8988T (cell line): ENCODE results near the gene JAK1.
A peak's percentile ranks its signal among the peaks of the same experiment; 100 is the strongest.

Experiments
- DNase-seq: peaks from one replicate; pipeline ENCODE4 v3.0.0; 2011

The JAK1 gene

DNA sequence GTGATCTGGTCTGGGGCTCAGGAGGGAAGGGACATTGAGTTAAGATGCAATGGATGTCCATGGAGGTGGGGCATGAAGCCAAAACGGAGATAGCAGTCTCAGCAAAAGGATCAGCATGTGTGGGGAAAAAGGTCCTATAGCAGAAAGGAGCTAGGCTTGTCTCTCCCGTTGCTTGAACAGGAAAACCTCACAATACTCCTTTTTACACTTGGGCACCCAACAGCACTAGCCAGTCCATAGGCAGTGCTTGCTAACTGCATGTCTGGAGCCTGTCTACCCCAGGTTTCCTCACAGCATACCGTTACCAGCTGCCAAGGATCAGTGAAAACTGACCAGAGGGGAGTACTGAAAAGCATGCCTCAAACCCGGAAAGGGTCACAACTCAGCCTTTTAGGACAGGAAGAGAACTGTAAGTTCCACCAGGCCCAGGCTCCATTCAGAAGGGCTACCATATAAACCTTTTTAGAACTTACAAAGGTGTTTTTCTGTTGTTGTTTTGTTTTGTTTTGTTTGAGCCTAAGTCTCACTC, 78.6 kb downstream of the JAK1 start:
- DNase-seq, result no peak

DNA sequence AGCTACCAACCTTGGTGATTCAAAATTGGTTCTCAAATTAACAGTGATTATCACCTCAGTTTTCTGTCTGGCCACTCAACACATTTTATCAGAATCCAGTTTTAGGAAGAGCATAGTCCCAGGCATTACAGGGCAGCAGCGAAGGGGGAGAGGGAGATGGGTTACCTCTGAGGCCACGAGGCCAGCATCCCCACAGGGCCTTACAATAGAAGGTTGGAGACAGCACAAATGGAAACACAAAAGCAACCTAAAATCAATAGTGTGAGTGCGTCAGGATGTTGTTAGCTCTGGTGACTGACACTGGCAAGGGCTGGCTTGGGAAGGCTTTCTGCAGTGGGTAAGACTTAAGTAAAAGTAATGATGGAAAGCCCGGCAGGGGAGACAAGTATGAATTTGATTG, 79.5 kb downstream of the JAK1 start:
- no peak for DNase-seq

DNA sequence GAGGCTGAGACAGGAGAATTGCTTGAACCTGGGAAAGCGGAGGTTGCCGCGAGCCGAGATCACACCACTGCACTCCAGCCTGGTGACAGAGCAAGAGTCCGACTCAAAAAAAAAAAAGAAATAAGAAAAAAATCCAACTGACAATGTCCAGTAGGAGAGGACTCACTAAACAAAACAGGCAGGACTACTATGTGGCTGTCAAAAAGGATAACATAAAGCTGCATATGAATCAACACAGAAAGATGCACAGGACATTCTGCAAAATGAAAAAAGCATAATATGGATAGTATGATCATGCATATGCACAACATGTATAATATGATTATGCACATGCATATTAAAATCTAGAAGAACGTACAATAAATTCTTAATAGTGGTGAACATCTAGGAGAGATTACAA, 80.7 kb downstream of the JAK1 start:
- DNase-seq, result no peak

DNA sequence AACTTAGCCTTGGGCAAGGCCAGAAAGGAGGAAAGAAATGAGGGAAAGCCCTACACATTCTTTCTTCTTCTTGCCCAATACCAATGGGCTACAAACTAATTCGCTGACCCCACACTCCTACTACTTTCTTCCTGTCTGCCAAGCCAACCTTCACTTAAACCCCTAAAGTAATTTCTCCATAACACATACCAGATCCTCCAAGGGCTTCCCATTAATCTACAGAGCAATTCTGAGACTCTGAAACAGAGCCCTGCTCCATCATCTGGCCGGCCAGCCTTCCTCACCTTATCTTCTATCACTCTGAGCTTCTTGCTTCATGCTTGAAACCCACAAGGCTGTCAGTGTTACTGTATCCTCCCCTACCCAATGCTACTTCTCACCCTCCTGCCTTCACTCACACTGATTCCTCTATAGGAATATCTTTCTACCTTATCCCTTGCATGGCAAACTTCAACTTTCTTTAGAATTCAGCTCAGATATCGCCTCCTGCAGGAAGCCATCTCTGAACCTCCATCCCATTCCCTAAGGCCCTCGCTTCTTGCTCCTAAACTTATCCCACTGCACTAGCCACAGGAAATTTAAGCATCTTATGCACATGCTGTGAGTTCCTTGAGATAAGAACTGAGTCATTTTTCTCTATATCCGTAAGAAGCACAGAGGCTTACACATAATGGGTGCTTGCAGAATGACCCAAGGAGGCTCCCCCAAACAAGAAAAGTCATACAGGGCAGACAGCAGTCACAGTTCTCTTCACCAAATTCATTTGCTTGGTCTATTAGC, 81.9 kb downstream of the JAK1 start:
- DNase-seq, result no peak

DNA sequence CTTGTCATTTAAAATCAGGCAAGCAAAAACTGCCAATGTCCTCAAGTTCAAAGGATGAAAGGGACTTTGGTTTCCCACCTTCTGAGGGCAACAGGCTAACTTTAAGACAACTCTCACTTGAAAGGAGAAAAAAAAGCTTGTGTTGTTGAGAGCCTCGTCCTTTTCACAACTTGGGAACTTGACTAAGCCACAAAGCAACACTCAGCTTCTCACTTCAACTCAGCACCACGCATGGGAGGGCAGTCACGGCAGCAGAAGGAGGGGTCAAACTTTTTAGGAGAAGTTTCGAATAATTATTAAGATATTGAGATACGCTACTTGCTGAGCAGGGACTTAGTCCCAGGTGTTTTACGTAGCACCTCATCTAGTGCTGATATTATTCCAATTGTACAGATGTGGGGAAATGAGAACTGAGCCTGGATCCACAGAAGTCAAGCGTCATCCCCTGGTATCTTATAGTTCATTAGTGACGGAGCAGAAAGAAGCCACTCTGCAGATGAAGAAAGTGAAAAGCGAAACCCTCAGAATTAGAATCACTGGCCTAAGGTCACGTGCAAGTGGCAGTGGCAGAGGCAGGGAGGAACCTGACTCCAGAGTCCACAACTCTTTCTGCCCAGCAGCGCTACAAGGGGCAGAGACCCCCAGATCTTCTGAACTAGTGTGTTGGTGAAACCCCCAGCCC, 83.6 kb downstream of the JAK1 start:
- DNase-seq, result no peak

DNA sequence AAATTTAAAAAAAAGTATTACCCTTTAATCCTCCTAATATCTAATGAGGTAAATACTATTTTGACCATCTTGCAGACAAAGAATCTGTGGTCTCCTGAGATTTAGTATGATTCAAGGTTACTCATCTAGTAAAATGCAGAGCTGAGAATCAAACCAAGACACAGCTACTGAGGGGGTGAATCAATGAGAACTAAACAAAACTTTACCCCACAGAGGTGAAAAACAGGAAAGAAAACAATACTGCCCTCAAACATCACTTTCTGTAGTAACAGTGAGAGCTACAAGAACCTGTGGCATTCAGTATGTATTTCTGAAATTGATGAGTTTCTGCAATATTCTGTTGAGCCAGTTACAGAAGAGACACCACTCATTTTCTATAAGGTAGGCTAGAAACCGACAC, 85.1 kb downstream of the JAK1 start:
- no peak for DNase-seq

DNA sequence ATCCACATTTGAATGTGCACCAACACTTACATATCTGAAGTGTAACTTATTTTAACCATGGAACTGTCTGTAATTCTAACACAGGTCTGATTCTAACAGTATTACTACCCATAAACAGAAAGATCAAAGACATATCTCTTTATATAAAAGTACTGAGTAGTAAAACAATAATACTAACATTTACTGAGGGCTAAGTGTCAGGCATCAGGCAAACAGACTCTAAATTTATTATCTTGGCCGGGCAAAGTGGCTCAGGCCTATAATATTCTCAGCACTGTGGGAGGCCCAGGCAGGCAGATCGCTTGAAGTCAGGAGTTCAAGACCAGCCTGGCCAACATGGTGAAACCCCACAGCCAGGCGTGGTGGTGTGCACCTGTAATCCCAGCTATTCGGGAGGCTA, 85.9 kb downstream of the JAK1 start:
- DNase-seq, result no peak

DNA sequence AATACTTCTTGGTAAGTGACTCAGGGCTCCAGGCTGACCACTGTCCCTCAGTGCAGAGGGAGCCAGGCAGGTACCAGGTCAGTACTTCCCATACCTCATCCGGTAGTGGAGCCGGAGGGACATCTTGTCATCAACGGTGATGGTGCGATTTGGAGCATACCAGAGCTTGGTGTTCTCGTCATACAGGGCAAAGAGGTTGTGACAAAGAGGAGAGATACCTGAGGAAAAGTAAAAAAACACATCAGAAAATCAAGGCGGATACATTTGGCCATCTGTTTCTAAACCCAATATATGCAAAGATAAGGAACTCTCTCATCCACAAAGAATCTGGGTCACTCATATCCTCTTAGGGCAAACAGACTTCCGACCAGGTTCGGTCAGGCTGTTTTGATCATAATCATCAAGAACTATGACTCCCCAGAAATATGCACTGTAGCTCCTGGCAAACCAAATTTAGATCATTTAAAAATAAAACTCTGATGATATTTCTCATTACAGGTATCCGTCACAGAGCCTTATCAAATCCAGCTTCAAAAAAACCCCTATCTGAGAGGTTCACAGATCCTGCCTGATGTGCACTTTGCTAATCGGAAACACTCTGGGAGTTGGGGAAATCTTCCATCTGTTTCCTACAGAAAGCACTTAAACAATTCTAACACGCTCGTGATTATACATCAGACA, 87.3 kb downstream of the JAK1 start:
- no peak for DNase-seq

DNA sequence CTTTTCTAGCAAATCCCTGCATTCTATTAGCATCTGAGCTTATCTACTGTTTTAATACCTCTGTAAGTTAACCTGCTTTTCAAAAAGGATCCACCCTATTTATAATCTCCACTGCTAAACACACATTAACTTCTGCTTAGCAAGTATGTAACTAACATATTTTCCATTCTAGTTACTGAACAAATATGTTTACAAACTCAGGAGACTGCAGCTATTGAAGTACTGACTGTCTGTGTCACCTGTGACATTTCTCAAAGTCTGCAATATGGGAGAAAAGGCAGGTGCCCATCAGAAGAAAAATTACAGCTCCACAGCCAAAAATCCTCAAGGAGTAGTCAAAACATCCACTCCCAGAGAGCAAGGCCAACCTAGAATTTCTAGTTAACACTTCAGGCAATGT, 88.3 kb downstream of the JAK1 start:
- no peak for DNase-seq

DNA sequence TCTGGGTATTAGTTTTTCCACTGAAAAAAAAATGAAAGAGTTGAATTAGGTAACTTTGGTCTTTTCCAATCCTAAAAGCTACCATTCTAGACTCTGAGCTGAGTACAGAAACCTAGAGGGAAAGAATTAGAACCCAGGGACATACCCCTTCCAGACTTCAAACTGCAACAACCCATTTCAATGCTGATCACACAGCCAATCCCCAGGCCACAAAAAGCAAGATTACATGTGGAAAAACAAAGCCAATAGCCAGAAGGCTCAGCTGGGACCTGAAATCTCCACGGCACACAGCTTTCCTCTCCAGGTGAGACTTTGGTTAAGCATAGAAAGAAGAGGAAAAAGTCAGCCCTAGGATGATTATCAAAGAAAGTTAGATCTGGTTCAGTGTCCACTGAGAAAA, 88.8 kb downstream of the JAK1 start:
- DNase-seq, result no peak

DNA sequence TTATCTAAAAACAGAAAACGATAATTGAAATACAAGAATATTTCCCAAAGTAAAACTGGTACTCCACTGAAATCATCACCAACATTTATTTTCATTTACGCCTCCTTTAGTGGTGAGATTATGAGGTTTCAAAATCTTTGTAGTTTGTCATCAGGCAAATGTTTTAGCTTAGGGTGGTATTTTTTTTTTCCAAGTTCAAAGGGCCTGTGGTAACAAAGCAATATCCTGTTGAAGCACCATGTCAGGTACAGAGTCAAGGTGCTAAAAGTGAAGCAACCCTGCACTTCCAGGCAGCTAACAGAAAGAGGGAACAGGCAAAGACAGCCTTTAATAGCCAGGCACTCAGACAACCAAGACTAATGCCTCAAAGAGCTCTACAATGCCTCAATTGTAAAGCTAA, 89.2 kb downstream of the JAK1 start:
- no peak for DNase-seq

DNA sequence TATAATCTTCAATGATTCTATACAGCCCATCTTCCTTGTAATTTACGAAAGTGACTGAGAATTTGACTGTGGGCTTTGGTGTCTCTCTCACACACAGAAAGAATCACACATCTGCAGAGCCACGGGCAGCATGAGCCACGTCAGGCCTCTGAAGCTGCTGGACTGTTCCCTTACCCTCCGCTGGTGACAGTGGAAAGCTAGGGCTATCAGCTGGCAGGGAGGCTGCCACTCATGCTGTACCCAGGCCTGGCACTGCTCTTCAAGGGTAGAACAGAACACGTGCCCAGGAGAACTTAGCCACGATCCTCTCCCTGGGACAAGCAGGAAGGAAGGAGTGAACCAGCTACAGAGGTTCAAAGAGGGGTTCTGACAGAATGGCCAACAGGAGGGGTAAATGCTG, 90.7 kb downstream of the JAK1 start:
- DNase-seq, result no peak

DNA sequence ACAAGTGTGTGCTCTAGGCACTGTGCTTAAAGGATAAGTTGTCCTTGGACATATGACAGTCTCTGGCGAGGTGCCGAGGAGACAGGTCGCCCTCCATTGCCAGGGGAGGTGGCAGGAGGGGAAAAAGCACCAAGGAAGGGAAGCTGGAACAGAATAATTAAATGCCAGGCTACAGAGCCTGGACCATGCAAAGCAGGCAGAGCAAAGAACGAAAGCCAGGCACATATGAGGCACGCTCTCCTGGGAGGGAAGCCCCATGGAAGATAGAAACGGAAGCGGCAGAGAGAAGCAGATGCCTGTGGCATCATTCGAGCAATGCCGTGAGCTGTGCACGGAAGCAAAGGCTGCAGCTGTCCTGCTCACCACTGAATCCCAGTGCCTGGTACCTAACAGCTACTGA, 91.2 kb downstream of the JAK1 start:
- DNase-seq, result no peak

DNA sequence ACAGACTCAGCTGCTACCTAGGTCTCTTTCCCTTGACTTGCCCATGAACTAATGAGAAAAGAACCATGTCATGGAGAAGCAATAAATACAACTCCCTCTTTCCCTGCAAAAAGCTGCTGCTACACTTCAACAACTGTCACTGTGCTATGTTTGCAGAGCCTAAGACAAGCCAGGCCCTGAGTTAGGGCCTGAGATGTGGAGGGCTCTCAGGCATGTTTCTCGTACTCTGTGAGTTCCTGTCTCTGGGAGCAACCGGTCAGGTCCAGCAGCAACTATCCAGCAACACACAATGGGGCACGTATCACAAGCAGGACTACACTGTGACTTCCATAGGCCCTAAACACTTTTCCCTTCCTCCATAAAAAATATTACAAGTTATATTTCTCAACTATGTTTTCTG, 91.7 kb downstream of the JAK1 start:
- DNase-seq, result no peak

DNA sequence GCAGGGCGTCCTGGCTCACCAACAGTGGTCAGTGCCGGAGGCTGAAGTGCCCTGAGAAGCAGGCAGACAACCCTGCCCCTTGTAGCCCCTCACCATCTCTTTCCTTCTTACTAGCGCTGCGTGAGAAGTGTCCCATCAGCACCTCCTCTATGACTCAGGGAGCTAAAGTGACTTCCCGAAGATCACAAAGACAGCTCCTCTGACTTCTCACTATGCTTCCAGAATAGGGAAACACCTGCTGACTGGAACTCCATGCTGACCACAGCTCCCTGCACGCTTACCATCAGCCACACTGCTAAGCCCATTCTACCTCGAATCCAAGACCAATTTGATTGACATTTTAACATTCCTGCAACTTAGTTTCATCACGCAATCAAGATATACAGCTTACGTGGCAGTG, 92.8 kb downstream of the JAK1 start:
- DNase-seq, result no peak

DNA sequence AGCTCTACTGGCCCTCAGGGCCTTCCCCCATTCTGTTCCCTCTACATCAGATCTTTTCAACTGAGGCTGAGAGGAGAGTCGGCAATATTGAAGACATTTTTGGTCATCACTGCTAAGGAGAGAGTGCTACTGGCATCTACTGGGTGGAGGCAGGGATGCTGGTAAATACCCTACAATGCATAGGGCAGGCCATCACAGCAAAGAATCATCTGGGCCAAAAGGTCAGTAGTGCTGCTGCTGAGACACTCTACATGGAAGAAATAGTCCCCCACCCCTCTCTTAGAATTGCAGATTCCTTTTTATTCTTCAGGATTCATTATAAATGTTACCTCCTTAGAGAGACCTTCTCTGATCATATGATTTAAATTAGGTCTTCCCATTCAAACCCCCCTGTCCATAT, 94.3 kb downstream of the JAK1 start:
- DNase-seq, result no peak

DNA sequence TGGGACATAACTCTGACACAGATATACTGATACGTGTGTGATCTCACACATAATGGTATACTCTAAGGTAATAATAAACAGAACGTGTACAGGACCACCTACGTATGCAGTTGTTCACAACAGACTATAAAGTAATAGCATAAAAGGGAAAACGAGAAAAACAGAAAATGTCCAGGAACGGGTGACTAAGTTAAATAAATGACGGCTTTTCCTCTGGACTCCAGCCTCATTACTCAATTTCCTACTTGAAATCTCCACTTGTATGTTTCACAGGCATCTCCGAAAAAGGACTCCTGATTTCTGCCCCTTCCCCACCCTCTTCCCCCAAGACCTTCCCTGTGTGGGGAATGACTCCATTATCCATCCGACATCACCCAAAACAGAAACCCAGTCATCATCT, 95.1 kb downstream of the JAK1 start:
- no peak for DNase-seq

DNA sequence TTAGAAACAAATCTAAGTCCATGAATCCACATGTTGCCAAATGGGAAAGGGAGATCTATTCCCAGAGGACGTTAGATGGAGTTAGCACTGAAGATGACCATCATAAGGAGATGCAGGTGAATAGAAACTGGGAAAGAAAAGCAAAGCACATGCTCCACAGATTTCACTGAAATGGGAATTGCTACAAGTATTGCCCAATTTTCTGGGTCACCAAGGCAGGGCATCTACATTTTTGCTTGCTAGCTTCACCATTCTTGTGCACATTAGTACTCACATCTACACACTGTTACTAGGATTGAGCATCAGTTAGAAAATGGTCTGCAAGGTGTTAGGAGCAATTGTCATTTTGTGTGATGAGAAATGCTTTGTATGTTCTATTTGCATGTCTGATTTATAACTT, 99.1 kb downstream of the JAK1 start:
- no peak for DNase-seq

DNA sequence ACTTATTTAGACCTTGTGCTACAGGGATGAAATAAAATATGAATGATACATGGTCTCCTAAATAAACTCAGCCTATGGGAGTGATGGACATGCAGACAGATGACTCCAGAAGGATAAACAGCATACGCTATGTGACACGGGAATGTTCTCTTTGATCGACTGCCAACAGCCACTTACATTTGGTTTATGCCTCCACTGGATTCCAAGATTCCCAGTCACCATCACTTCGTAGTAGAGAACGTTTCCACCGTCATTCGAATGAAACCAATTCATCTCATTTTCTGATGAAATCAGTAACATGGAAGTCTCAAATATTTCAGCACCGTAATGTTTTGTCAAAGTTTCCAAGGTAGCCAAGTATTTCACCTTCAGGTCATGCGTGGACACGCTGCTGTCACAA, 99.7 kb downstream of the JAK1 start:
- no peak for DNase-seq

DNA sequence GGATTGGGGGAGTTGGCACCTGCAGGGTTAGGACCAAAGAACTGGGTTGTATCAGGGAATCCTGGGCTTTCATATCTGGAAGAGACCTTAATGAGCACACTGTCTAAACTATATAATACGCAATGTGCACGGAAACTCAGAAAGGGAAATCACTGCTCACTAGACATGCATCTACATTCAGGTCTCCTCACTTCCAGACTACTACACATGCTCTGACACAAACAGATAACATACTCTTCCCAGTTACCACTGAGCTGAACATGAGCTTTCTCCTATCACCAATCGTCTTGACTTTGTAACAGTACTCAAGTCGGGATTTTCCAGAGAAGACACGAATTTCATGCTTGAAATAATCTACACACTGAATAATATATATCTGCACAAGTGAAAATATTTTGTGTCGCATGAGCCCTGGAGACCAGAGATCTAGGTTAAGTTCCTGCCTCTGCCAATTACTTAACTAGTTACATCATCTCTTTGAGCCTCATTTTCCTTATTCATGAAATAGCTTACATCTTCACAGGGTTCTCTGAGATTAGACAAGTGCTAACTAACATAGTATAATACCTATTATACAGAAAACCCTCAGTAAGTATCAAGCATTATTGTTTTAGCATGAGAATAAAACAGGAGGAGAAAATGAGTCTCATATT, 101.1 kb downstream of the JAK1 start:
- no peak for DNase-seq

DNA sequence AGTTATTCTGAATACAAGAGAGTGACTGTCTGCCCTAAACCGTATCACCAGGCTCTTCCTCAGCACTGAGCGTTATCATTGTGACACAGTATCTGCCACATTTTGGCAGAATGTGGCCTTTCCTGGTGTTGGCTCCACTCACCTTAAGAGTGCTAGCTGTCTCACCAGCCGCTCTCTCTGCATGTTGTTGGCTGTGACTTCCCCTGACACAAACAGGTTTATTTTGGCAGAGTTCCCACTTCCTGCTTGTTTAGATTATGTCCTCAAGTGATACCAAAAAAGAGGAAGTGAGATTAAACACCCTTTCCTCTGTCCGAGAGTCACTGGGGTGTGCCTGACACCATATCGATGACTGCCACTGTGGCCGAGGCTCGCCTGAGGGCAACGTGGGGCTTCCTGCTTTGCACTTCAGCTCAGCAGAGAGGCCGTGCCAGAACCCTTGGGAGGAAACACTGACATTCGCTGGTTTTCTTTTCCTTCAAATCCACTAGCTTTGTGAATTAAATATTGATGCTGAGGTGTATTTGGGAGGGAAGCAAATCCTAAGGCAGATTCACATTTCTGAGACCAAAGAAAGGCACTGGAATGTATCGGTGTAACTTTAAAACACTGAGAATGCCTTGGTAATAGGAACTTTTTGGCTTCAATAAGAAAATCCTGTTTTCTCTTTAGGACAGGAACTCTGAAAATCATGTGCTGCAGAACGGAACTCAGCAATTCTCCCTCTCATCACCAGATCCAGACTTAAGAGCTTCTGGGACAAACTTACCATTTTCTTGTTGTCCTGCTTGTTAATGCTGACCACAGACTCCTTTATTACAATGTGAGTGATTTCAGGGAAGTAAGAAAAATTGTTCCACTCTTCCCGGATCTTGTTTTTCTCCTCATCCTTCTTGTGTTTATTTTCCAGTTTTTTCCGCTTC, 102.1 kb downstream of the JAK1 start:
- DNase-seq, result no peak

DNA sequence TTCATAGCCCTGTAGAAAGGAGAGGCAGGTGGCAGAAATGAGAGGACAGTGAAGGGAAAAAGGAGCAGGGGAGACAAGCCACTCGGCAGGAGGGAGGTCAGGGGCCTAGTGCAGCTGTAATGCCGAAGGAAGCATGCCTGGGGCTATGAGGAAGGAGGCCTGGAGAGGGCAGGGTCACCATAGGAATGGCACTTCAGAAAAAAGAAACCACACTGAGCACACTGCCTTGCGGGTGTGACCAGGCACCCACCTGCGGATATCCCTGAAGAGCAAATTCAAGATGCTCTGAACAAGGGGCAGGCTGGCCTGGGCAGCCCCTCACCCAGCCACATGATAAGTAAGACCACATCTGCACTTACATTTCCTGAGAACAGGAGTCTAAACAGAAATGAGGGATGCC, 104.7 kb downstream of the JAK1 start:
- peak; percentile 37 for DNase-seq
